ENCODE results near the gene INTS7. TPM values are rescaled to one million over a fixed set of nuclear protein-coding genes. Genes with fewer than 3 reads are reported as not detected.

INTS7 gene
- total RNA-seq = 28.9 TPM

GRCh38 chr1:212035123-212035834, at the start of gene INTS7, which contains the start of gene DTL:
INTS7 (minus strand) TSS chr1:212035557; CDS start chr1:212035437, 120 bp downstream.
DTL (plus strand) TSS chr1:212035748; CDS start chr1:212035891, 143 bp downstream.

Other genes with a start within 250 kb of the INTS7 start
- 85.2 TPM for gene LPGAT1, start 204.8 kb downstream of the INTS7 start, total RNA-seq
- gene DTL, start 191 bp upstream of the INTS7 start, total RNA-seq = 7.7 TPM
- 27.8 TPM for gene PPP2R5A, start 249.9 kb upstream of the INTS7 start, total RNA-seq